ENCODE results near the gene CASS4.

GRCh38 chr20:56449459-56449858 lies 37.4 kb downstream of the CASS4 start:
- TF ChIP-seq, protein P1, sequence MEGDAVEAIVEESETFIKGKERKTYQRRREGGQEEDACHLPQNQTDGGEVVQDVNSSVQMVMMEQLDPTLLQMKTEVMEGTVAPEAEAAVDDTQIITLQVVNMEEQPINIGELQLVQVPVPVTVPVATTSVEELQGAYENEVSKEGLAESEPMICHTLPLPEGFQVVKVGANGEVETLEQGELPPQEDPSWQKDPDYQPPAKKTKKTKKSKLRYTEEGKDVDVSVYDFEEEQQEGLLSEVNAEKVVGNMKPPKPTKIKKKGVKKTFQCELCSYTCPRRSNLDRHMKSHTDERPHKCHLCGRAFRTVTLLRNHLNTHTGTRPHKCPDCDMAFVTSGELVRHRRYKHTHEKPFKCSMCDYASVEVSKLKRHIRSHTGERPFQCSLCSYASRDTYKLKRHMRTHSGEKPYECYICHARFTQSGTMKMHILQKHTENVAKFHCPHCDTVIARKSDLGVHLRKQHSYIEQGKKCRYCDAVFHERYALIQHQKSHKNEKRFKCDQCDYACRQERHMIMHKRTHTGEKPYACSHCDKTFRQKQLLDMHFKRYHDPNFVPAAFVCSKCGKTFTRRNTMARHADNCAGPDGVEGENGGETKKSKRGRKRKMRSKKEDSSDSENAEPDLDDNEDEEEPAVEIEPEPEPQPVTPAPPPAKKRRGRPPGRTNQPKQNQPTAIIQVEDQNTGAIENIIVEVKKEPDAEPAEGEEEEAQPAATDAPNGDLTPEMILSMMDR (IDR thresholded peaks at IDR 0.05; ENCODE audit: insufficient read depth, low read depth, low read length) = no peak
- no peak for TF ChIP-seq EZH2 (IDR thresholded peaks at IDR 0.05; ENCODE audit: insufficient read depth, low read length)

Measured in astrocyte (in vitro differentiated cells and primary cell).